Transverse colon (tissue), 4 donors: Measurements from ENCODE around the gene FAM83G.

Source experiments
- CTCF ChIP-seq, 5 experiments: fragments of 200-600 bp in 3 of 5; fragments of 450-650 bp in 2 of 5; sonication (generic) in 3 of 5; IDR thresholded peaks; 1 replicate in 2 of 5; 2 replicates in 3 of 5; pipeline ENCODE4 v1.5.1; 2016 to 2017; ENCODE audit warnings: antibody characterized with exemption in 5 of 5, inconsistent platforms in 3 of 5, mild to moderate bottlenecking in 2 of 5, moderate library complexity in 1 of 5
- POLR2AphosphoS5 ChIP-seq, 3 donors: sonication (generic); formaldehyde crosslinking; IDR thresholded peaks; one replicate each; pipeline ENCODE4 v1.6.1; 2016; ENCODE audit warnings: antibody characterized with exemption in 3 of 3

- TF ChIP-seq CTCF (IDR thresholded peaks at IDR 0.05) (no peak), POLR2AphosphoS5 (IDR thresholded peaks at IDR 0.05) (no peak)
These were observed 8.7 kb upstream of the FAM83G start for GRCh38 chr17:19013226-19013625.
